ENCODE measurements around the gene MYOCD.

MYOCD gene

DNA sequence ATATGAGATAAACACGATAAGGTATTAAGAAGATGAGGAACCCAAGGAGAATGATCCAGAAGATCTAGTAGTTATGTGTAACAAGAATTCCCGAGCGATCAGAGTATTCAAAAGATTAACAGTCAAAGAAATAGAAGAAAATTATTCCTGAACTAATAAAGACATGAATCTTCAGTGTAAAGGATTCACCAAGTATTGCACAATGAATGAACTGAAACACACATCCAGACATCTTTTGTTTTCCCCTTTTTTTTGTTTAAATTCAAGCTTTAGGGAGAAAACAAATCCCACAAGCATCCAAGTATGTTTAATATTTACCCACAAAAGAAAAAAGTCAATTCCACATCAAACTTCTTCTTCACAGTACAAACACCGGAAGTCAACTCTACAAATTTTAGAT is 23.7 kb upstream of the MYOCD start:
- DNase-seq (ENCODE audit: extremely low read depth in 1 of 2, low read depth in 1 of 2) = no peak

DNA sequence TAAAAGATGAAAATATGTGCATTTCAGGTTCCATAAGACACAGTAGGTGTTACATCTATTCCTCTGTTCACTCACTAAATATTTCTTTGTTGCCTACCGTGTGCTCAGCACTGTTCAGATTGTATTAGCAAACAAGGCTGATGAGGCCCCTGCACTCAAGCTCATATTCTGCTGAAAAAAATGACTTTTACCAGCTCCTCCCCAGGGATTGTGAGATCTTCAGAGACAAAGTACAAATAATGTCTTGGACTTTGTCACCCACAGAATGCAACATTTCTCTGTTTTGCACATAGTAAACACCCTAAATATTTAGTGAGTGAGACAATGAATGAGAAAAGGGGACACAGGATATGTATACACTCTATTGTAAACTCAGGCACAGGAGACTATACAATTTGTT is 21.9 kb upstream of the MYOCD start:
- no peak for DNase-seq (ENCODE audit: extremely low read depth in 1 of 2, low read depth in 1 of 2)

DNA sequence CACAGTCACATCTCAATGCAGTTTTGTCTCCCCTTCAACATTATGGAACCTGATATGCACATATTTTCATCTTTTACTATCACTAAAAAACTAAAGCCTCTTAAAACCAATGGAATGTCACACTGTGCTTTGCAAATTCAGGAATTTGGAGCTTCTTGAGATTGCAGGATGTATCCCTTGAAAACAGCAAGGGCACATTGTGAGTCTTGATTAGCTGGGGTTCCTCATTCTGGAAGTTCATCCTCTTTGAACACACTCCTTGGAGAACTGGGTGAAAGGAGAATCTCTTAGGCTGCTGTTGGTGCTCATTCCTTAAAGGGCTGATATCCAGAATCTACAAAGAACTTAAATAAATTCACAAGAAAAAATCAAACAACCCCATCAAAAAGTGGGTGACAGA is 21.1 kb upstream of the MYOCD start:
- no peak for DNase-seq (ENCODE audit: extremely low read depth in 1 of 2, low read depth in 1 of 2)

DNA sequence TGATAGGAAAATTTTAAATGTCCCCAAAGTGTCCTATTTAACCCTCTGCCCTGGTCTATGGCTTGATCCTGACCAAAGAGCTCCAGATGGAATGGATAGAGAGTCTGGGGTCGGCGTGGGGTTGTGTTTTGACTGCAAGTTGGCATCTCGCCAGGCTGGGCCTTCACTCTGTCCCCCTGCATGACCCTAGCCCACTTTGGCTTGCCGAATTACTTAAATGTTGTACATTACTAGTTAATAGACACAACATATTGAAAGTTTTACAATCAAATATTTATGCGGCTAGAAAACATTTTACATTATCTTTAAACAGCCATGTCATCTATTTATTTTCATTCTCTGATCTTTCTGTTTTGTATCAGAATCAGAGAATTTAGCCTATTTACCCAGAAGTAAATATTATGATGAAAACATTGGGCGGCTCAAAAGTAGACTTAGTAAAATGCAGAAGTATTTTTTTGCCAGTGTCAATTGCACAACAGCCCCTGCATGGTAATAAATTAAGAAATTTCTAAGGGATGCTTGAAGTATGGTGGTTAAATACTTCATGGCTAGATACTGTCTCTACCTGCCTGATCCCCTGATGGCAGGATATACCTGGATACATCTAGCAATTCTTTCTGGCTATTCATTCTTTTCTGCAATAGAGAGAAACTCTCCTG is 18.8 kb upstream of the MYOCD start:
- DNase-seq (ENCODE audit: extremely low read depth in 1 of 2, low read depth in 1 of 2) = no peak

DNA sequence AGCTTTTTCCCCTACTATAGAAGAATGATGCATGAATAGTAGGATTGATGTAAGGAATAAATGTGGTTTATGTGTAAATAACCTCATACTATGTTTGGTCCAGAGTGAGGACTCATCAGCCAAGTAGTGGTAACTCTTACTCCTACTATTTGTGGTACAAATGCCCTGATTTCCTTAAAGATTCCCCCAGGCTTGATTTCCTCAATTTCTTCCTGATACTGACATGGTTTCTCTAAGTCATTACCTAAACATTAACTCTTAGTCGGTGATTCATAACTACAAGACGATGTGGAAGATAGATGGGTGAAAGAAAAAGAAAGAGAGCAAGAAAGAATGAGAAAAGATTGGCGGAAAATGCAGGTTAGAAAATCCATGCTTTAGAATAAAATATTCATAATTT is 17.2 kb upstream of the MYOCD start:
- no peak for DNase-seq (ENCODE audit: extremely low read depth in 1 of 2, low read depth in 1 of 2)

DNA sequence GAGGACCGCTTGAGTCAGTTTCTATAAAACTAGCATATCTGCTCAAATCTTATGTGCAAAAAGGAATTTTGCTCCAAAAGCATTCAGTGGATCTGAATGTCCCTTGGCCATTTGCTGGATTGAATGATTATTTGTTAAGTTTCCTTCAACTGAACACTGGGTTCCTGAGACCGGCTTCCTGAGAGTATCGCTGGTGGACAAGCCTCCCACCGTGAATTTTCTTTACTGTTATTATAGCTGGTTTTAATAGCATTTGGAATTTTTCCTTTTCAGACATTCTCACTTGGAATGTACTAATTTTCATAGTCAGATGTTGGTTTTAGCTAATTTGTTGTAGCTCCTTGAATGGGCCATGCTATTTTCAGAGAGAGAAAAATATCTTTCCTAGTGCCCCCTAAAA is 9.8 kb upstream of the MYOCD start:
- no peak for DNase-seq (ENCODE audit: extremely low read depth in 1 of 2, low read depth in 1 of 2)

DNA sequence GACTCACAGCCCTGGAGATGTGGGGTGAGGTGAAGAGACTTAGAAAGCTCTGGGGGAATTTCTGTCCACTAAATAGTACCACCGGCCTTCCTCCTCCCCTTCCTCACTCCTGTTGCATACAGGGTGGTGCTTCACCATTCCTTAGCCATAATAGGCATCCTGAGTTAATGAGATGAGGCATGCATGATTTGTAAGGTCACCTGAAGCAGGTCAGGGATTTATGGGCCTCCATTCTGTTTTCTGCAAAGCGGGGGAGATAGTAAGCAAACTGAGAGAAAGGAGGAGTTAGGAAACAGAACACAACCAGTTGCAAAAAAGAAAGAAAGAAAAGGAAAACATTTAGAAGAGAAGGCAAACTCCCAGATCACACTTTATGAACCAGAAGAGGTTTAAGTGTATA is 9.3 kb upstream of the MYOCD start:
- no peak for DNase-seq (ENCODE audit: extremely low read depth in 1 of 2, low read depth in 1 of 2)

DNA sequence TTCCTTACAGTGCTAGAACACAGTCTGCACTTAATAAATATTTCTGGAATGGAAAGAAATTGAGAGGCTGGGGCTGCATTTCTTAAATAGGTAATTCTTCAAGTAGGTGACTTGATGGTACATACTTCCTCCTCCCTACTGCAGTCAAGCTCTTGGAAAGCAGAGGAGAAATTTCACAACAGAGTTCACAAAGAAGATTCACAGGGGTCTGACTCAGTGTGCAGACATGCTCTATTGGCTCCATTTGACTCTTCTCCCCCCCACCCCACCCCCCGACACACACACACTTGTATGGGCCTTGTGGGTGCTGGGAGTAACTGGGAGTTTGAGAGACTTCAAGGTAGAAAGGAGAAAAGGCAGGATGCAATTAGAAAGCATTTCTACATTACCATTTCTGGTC is 6.2 kb upstream of the MYOCD start:
- no peak for DNase-seq (ENCODE audit: extremely low read depth in 1 of 2, low read depth in 1 of 2)

DNA sequence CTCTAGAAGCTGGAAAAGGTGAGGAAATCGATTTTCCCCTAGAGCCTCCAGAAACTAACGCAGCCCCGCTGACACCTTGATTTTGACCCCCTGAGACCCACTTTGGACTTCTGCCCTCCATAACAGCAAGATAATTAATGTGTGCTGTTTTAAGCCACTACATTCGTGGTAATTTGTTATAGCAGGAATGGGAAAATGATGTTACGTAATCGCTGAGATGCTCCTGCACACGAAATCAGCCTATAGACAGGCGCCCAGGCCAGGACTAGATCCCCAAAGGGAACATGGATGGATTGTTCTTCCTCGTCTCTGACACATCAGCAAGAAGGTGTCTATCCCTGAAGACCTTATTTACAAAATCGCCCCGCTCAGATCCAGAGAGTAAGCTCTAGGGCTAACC is 1.4 kb upstream of the MYOCD start:
- DNase-seq (ENCODE audit: extremely low read depth in 1 of 2, low read depth in 1 of 2) = no peak

DNA sequence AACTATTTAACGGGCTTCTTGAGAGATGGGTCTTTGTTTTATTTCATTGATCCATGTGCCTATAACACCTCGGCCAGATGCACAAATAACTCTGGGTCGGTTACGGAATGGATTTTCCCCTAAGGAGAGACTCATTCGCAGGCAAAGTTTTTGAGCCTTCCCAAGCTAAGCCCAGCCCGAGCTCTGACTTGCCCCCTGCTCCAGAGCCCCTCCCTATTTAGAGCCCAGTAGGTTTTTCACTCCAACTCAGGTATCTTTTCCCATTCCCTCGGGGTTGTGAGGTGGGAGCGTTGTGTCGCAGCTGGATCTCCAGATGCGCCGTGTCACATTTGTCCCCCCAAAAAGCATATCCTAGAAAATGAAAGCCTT is 812 bp upstream of the MYOCD start:
- DNase-seq (ENCODE audit: extremely low read depth in 1 of 2, low read depth in 1 of 2) = no peak

DNA sequence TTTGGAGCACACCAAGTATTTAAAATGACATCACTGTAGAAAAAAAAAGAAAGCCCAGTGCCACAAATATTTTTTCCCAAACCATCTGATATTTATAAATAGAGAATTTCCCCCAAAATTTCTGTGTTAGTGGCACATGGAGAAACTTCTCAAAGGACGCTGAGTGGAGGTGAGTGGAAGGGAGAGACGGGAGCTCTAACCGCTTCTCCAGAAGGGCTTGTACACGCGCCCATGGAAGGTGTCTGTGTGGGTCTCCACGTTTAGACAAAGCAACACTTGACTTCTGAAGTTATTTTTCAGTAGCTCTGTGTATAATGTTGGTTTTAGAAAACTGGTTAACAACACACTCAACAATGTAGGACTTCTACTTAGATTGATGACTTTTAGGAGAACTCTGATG is 1.0 kb downstream of the MYOCD start:
- no peak for DNase-seq (ENCODE audit: extremely low read depth in 1 of 2, low read depth in 1 of 2)

DNA sequence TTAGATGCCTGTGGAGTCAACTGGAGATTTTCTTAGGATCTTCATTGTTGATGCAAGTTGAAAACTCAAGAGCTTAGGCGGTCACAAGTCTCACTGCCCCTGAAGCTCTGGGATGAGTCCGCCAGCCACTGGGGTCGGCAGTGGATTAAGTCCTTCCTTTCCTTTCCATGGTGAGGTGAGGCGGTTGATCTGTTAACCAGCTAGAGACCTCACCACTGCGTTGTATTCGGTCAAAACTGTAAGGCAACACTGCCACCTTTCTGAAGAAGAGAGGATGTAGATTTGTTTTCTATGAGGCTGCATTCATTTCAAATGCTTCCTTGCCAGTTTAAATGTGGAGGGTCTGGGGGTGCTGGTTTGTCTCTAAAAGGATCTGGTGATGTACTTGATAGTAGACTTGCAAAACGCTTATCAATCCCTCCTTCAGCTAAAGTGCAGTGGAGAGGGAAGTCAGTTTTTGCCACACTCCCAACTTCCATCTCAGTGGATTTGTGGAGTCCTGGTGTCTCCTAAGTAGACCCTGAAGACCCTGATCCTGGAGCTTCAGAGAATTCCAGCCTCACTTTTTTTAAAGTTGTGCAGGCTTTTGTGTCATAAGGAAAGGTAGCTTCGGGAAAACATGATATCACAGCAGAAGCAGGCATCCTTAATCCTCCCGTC is 1.7 kb downstream of the MYOCD start:
- DNase-seq (ENCODE audit: extremely low read depth in 1 of 2, low read depth in 1 of 2) = no peak

DNA sequence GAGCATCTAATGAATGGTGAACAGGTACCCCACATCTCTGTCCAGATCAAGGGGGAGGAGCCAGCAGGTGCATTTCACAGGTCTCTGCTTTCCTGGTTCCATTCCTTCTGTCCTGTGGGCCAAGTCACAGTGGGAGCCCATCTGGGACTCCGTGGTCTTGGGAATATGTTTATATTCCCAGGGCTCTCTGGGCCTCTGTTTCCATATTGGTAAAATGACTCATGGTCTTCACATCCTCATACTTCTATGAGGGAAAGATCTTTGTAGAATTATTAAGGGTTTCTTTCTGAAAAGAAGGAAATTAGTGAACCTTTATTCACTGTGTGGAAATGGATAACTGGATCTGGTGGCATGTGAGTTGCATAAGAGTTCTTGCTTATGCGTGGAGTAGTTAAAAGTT is 6.2 kb downstream of the MYOCD start:
- DNase-seq (ENCODE audit: extremely low read depth in 1 of 2, low read depth in 1 of 2) = no peak

DNA sequence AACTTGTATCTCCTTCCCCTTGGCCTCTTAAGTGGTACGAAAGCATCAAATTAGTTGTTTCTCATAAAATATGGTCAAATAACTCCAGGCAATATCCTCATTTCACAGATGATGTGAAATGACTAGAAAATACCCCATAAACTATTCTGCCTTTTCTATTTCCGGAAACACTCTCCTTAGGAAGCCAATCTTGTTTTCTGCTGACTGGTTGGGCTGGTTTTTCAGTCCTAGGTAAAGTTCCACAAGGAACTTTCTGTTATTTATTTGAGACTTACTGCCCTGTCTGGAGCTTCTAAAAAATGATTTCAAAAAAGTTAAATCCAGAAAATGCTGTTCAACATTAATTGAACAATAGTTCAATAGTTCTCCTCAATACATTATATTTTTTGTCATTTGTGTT is 7.3 kb downstream of the MYOCD start:
- no peak for DNase-seq (ENCODE audit: extremely low read depth in 1 of 2, low read depth in 1 of 2)

DNA sequence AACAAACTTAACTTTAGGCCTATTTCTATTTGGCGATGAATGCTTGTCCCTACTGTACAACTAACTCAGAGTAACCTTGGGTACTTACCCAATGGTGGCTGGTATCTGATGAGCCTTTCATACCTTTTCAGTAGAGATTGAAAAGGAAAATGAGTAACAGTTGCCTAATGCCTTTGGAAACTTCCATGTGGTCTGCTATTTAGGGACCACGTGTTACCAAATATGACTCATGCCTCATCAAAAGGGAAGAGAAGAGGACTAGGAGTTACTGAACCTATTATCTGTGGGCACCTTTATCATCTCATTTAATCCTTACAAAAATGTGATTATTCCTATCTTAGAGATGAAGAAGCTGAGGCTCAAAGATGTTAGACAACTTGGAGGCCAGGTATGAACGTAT is 8.1 kb downstream of the MYOCD start:
- no peak for DNase-seq (ENCODE audit: extremely low read depth in 1 of 2, low read depth in 1 of 2)

DNA sequence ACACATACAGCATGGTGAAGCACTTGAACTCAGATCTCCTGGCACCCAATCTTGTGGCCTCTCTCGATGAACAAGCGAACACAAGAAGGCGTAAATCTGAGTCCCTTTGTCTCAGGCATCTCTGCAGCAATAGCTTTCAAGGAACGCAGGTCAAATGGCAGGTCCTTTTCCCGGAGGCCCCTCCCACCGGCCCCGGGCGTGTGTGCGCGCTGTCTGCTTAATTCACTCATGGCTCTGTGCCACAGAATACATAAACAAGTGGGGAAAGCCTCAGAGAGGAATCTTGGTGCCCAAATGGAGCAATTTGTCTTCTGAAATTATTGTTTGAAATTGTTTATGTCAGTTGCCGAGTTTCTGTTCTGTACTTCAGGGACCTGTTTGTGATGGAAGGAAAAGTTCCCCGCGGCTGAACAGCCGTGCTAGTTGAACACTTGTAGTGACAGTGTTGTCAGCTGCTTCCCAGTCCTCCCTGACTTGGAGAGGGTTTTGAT is 14.8 kb downstream of the MYOCD start:
- DNase-seq (ENCODE audit: extremely low read depth in 1 of 2, low read depth in 1 of 2) = no peak

DNA sequence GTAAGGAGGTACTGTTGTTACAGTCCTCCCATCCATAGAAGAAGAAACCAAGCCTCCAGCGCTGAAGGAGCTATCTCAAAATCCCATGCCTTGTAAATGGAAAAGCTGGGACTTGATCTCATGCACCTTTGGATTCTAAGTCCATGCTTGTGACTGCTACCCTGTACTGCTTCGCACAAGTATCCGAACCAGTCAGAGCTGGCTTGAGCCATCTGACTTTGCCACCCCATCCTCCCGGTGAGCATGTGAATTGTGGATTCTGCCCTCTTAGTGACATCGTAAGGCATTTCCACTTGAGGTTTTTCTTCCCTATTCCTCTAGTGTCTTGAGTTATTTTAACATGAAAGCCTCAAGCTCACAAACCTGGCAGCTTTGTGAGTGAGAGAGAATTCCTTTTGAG is 15.3 kb downstream of the MYOCD start:
- no peak for DNase-seq (ENCODE audit: extremely low read depth in 1 of 2, low read depth in 1 of 2)

DNA sequence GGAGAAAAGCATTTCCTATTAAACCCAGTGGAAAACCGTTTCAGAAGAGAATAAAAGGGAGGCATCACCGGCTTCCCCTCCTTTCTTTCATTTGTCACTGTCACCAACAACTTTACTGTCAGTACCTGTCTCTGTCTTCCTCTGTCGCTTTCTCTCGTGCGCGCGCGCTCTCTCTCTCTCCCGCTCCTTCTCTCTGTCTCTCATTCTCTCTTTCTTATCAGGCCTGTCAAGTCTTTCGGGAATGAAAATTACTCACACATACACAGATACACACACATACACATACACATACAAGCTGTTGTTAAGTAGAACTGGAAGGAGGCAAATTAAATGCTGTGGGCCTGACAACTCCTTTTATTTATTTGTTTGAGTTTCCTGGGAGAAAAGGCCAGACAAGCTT is 17.6 kb downstream of the MYOCD start:
- DNase-seq (ENCODE audit: extremely low read depth in 1 of 2, low read depth in 1 of 2) = no peak

DNA sequence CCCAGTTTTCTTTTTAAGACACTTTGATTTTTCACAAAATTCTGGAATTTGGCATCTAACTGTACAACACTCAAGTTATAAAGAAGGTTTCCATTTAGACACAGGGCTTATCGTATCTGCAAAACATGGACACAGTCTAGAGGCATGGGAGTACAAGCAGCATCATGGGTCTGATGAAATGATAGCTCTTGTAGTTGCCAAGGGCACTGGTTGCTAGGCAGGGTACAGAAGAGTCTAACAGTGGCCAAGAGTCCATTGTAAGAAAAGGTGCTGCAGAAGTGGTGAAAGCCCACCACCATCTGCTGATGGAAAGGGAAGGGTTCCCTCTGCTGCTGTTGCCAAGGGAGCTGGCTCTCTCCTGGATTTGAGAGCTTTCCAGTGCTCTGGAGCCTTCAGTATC is 20.8 kb downstream of the MYOCD start:
- no peak for DNase-seq (ENCODE audit: extremely low read depth in 1 of 2, low read depth in 1 of 2)

DNA sequence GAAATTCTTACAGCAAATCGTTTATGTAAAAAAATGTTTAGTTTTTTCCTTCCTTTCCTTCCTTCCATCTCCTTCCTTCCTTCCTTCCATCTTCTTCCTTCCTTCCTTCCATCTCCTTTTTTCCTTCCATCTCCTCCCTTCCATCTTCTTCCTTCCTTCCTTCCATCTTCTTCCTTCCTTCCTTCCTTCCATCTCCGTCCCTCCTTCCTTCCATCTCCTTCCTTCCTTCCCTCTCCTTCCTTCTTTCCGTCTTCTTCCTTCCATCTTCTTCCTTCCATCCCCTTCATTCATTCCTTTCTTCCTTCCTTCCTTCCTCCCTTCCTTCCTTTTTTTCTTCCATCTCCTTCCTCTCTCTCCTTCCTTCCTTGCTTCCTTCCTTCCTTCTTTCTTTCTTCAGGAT is 22.7 kb downstream of the MYOCD start:
- DNase-seq (ENCODE audit: extremely low read depth in 1 of 2, low read depth in 1 of 2) = no peak

DNA sequence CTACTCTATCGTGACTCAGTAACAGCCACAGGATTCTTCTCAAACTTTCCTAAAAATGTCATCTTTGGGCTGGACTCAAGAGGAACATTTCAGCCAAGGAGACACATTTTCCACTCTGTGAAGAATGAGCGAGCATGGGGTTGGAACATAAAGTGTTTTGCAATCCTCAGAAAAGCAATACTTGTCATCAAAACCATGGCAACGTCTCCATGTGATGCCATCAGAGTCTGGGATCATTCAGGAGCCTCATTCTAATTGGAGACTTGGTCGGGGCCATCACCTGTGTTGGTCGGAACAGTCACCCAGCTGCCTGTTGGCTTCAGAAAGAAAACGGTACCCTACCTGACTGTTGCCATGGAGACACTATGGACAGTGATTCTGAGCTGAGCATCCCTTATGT is 25.5 kb downstream of the MYOCD start:
- DNase-seq (ENCODE audit: extremely low read depth in 1 of 2, low read depth in 1 of 2) = no peak

DNA sequence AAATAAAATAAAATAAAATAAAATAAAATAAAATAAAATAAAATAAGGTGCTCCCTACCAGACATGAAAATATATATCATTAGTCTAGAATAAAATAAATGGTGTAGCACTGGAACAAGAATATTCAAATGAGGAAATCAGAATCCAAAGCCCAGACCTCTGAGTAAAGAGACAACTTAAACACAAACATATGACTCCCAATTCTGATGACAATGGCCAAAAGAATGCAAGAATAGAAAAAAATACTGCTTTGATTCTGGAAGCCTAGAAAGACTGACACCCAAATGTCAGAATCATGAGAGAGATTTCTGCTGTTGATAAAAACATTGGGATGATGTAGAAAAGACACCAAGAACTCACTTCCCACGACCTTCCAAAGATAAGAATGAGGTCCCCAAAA is 27.9 kb downstream of the MYOCD start:
- no peak for DNase-seq (ENCODE audit: extremely low read depth in 1 of 2, low read depth in 1 of 2)

DNA sequence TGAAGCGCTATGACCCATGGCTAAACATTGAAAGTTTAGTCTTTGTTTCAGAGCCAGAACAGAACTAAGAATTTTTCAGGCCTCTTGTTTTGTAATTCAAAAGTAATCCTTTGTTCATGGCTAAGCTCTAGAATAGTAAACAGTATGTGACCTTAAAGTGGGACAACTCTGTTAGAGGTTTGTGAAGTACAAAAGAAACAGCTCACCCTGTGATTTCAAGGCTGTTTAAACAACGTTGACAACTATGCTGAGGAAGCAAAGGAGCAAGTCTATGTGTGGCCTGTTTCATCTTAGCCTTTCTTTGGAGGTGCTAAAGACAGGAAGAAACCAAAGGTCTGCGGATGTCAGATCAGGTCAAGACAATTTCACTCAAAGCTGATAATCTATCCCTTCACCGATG is 40.4 kb downstream of the MYOCD start:
- DNase-seq (ENCODE audit: extremely low read depth in 1 of 2, low read depth in 1 of 2) = no peak

Measured in activated CD8-positive, alpha-beta memory T cell treated with anti-CD3 and anti-CD28 coated beads for 1 hour (primary cell).